CD14-positive monocyte (primary cell): ENCODE results near the gene TRIM52. TPM values are rescaled to one million over a fixed set of nuclear protein-coding genes. Genes with fewer than 3 reads are reported as not detected.
"Not testable (repeated sequence)": the region's sequence is repeated elsewhere in the genome, so short reads cannot be mapped to it uniquely, and the experiment has no call there.

ENCODE experiments used
- DNase-seq, 3 donors: peaks; one replicate each; pipeline ENCODE4 v3.0.0-alpha.2; 2011 to 2022
- H2AFZ ChIP-seq: 2 replicates; pipeline ENCODE4 v1.6.0; 2012; ENCODE audit warnings: mild to moderate bottlenecking, low read depth, low read length, inconsistent platforms; ENCODE audit not compliant: insufficient read depth, poor library complexity, severe bottlenecking
- H3K27ac ChIP-seq, 2 donors: 1 replicate in 1 of 2; 2 replicates in 1 of 2; pipeline ENCODE4 v1.5.1; 2012 to 2013; ENCODE audit warnings: low read length in 2 of 2, control low read depth in 1 of 2, inconsistent platforms in 1 of 2, low read depth in 1 of 2, mild to moderate bottlenecking in 1 of 2
- H3K27me3 ChIP-seq, 2 donors: one replicate each; pipeline versions ENCODE4 v1.6.0 to v1.6.1; 2011 to 2013; ENCODE audit warnings: low read length in 2 of 2; ENCODE audit not compliant: control insufficient read depth in 2 of 2, insufficient read depth in 2 of 2
- H3K36me3 ChIP-seq, 2 donors: replicated peaks in 1 of 2; 1 replicate in 1 of 2; 2 replicates in 1 of 2; pipeline versions ENCODE4 v1.5.1 to v1.6.1; 2012 to 2013; ENCODE audit warnings: low read length in 2 of 2, control low read depth in 1 of 2, inconsistent platforms in 1 of 2, mild to moderate bottlenecking in 1 of 2; ENCODE audit not compliant: insufficient read depth in 2 of 2, control insufficient read depth in 1 of 2
- H3K4me1 ChIP-seq, 2 donors: 1 replicate in 1 of 2; 2 replicates in 1 of 2; pipeline versions ENCODE4 v1.5.1 to v1.6.1; 2012 to 2013; ENCODE audit warnings: low read length in 2 of 2, control low read depth in 1 of 2, inconsistent platforms in 1 of 2, mild to moderate bottlenecking in 1 of 2, moderate library complexity in 1 of 2; ENCODE audit not compliant: insufficient read depth in 2 of 2, control insufficient read depth in 1 of 2
- H3K4me2 ChIP-seq: replicated peaks from 2 replicates; pipeline ENCODE3; 2012; ENCODE audit warnings: low read length, moderate library complexity, mild to moderate bottlenecking; ENCODE audit not compliant: poor library complexity, severe bottlenecking; ENCODE audit errors: extremely low read depth
- H3K4me3 ChIP-seq, 3 experiments: fragments of 200-600 bp in 1 of 3; sonication (generic) in 1 of 3; replicated peaks in 1 of 3; 1 replicate in 2 of 3; 2 replicates in 1 of 3; pipeline ENCODE4 v1.5.1; 2011 to 2013; ENCODE audit warnings: low read length in 3 of 3, mild to moderate bottlenecking in 3 of 3, control low read depth in 2 of 3, low read depth in 2 of 3, inconsistent platforms in 1 of 3, moderate library complexity in 1 of 3
- H3K79me2 ChIP-seq: 2 replicates; pipeline ENCODE4 v1.6.0; 2012; ENCODE audit warnings: mild to moderate bottlenecking, control low read depth, inconsistent platforms, low read length, moderate library complexity; ENCODE audit not compliant: insufficient read depth
- H3K9ac ChIP-seq: 2 replicates; pipeline ENCODE4 v1.6.0; 2017; ENCODE audit warnings: low read length, mild to moderate bottlenecking; ENCODE audit not compliant: insufficient read depth, poor library complexity, severe bottlenecking
- H3K9me3 ChIP-seq, 2 donors: replicated peaks in 1 of 2; 1 replicate in 1 of 2; 2 replicates in 1 of 2; pipeline versions ENCODE4 v1.5.1 to v1.6.1; 2012 to 2013; ENCODE audit warnings: low read length in 2 of 2, control low read depth in 1 of 2; ENCODE audit not compliant: control insufficient read depth in 1 of 2, insufficient read depth in 1 of 2
- H4K20me1 ChIP-seq: 2 replicates; pipeline ENCODE4 v1.6.0; 2012; ENCODE audit warnings: mild to moderate bottlenecking, low read length, control low read depth, moderate library complexity; ENCODE audit not compliant: insufficient read depth
- H3K27ac Mint-ChIP-seq, 7 donors: one replicate each; pipeline ENCODE4 v1.8.0; 2020; ENCODE audit warnings: mild to moderate bottlenecking in 7 of 7, mixed read lengths in 7 of 7, moderate library complexity in 6 of 7, inconsistent platforms in 2 of 7
- H3K27me3 Mint-ChIP-seq, 3 donors: one replicate each; pipeline ENCODE4 v1.8.0; 2021 to 2022; ENCODE audit warnings: low read depth in 3 of 3, mild to moderate bottlenecking in 3 of 3, mixed read lengths in 3 of 3, moderate library complexity in 3 of 3, inconsistent platforms in 1 of 3
- H3K36me3 Mint-ChIP-seq, 2 donors: one replicate each; pipeline ENCODE4 v1.8.0; 2020; ENCODE audit warnings: mixed read lengths in 2 of 2, inconsistent platforms in 1 of 2, mild to moderate bottlenecking in 1 of 2
- H3K4me1 Mint-ChIP-seq: one replicate; pipeline ENCODE4 v1.8.0; 2020; ENCODE audit warnings: mild to moderate bottlenecking, mixed read lengths
- H3K4me3 Mint-ChIP-seq, 2 donors: one replicate each; pipeline ENCODE4 v1.8.0; 2020; ENCODE audit warnings: mild to moderate bottlenecking in 2 of 2, mixed read lengths in 2 of 2, moderate library complexity in 1 of 2
- H3K9me3 Mint-ChIP-seq, 7 donors: one replicate each; pipeline ENCODE4 v1.8.0; 2020 to 2022; ENCODE audit warnings: mixed read lengths in 7 of 7, mild to moderate bottlenecking in 6 of 7, moderate library complexity in 6 of 7, inconsistent platforms in 2 of 7
- WGBS: methylation state at CpG from one replicate; pipeline ENCODE4 v1.1.5; 2013; ENCODE audit warnings: missing lambda C conversion rate; ENCODE audit not compliant: insufficient coverage; 5-methylcytosine and 5-hydroxymethylcytosine counted together
- intact Hi-C, 2 donors: fragments of 100-400 bp; cut with micrococcal nuclease; formaldehyde crosslinking; loops; one replicate each; pipeline versions ENCODE4 v1.15.0 to v1.15.1; 2023
- polyA plus RNA-seq, 3 donors: library from polyadenylated mRNA; depleted of rRNA in 1 of 3; unstranded in 2 of 3; stranded (reverse) in 1 of 3; fragments of 300-500 nt in 2 of 3; fragments of >200 nt in 1 of 3; fragmentation: Illumina TruSeq in 2 of 3; gene quantifications; 1 replicate in 2 of 3; 2 replicates in 1 of 3; pipeline ENCODE4 v1.2.3, GENCODE V29; 2012 to 2021
- TF ChIP-seq, protein P1 (sequence below): fragments of 200-600 bp; IDR thresholded peaks from one replicate; pipeline ENCODE4 v1.8.0; 2022; ENCODE audit warnings: antibody characterized with exemption, mild to moderate bottlenecking

TRIM52 gene
- polyA plus RNA-seq, 3 donors = 5.7 to 26.0 (median 8.5) TPM

DNA sequence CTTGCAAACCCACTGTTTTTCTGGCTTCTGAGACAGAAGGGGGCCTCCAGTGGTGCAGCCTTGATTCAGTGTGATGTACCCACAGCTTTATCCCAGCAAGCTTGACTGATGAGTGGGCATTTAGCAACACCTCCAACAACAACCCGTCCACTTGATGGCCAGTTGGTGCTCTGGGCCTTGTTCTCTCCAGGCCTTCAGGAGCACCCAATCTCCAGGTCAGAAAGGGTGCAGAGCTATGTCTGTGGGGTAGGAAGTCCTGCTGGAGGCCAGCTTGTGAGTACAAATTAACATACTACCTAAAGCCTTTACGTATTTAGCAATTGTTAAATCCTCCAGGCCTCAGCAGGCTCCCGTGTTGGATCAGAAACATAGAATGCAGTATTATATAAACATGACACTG, 10.1 kb upstream of the TRIM52 start:
- Mint-ChIP-seq H3K27me3 (peaks cover 4 to 7% (median 6%) of the 10 kb centered on the region in 3 donors), H3K36me3 (no peaks in the 10 kb centered on the region), H3K9me3 (peaks cover 0 to 4% (median 0%) of the 10 kb centered on the region in 7 donors), H3K4me3 (no peak overlapping the region), H3K27ac (no peak overlapping the region), H3K4me1 (peaks cover 2% of the 10 kb centered on the region)
- Histone ChIP-seq H3K27ac (no peak overlapping the region), H3K4me1 (no peaks in the 10 kb centered on the region), H3K4me2 (no peak overlapping the region), H2AFZ (no peak overlapping the region), H3K79me2 (no peaks in the 10 kb centered on the region), H3K27me3 (no peaks in the 10 kb centered on the region), H3K4me3 (no peak overlapping the region), H3K9me3 (no peaks in the 10 kb centered on the region), H4K20me1 (no peaks in the 10 kb centered on the region), H3K36me3 (no peaks in the 10 kb centered on the region), H3K9ac (no peak overlapping the region)
- TF ChIP-seq, protein P1, sequence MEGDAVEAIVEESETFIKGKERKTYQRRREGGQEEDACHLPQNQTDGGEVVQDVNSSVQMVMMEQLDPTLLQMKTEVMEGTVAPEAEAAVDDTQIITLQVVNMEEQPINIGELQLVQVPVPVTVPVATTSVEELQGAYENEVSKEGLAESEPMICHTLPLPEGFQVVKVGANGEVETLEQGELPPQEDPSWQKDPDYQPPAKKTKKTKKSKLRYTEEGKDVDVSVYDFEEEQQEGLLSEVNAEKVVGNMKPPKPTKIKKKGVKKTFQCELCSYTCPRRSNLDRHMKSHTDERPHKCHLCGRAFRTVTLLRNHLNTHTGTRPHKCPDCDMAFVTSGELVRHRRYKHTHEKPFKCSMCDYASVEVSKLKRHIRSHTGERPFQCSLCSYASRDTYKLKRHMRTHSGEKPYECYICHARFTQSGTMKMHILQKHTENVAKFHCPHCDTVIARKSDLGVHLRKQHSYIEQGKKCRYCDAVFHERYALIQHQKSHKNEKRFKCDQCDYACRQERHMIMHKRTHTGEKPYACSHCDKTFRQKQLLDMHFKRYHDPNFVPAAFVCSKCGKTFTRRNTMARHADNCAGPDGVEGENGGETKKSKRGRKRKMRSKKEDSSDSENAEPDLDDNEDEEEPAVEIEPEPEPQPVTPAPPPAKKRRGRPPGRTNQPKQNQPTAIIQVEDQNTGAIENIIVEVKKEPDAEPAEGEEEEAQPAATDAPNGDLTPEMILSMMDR = no peak
- no peak for DNase-seq
- intact Hi-C loops = no loop called here
- no CpG with 5 or more reads among the region's 3 CpGs for WGBS

DNA sequence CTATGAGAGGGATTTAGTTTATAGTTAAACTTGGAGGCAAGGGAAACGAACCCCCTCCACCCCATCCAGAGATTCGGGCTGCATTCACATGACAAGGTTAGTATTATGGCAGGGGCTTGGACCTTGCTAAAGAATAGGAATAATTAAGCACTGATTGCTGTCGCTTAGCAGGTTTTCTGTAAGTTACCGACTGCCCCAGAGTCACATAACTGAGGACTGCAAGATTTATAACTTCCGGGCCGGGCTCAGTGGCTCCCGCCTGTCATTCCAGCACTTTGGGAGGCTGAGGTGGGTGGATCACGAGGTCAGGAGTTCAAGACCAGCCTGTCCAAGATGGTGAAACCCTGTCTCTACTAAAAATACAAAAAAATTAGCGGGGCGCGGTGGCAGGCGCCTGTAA, 7.0 kb upstream of the TRIM52 start:
- H3K4me3 ChIP-seq, H3K4me2 ChIP-seq, H2AFZ ChIP-seq, H3K9me3 Mint-ChIP-seq, H3K27me3 ChIP-seq, intact Hi-C loops, H3K27me3 Mint-ChIP-seq, H3K36me3 ChIP-seq, H3K27ac ChIP-seq, H3K4me1 Mint-ChIP-seq, H3K4me1 ChIP-seq, DNase-seq, H3K9ac ChIP-seq, H3K79me2 ChIP-seq, H4K20me1 ChIP-seq, H3K9me3 ChIP-seq, H3K4me3 Mint-ChIP-seq: not testable (repeated sequence)
- Mint-ChIP-seq H3K27ac (peak overlapping the region in 1 of 7 donors; percentile 53), H3K36me3 (peaks cover 10 to 15% of the 10 kb centered on the region in 2 donors)
- 100% methylated on average over 4 of the region's 12 CpGs for WGBS

DNA sequence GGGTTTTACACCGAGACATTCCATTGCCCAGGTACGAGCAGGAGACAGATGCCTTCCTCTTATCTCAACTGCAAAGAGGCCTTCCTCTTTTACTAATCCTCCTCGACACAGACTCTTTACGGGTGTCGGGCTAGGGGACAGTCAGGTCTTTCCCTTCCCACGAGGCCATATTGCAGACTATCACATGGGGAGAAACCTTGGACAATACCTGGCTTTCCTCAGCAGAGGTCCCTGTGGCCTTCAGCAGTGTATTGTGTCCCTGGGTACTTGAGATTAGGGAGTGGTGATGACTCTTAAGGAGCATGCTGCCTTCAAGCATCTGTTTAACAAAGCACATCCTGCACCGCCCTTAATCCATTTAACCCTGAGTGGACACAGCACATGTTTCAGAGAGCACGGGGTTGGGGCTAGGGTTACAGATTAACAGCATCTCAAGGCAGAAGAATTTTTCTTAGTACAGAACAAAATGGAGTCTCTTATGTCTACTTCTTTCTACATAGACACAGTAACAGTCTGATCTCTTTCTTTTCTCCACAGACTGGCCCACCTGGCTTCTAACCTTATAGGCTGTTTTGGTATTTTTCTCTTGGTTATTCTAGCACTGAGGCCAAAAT, 6.5 kb upstream of the TRIM52 start:
- intact Hi-C loops = not testable (repeated sequence)

More for the DNA sequence above, 6.5 kb upstream of the TRIM52 start:
- not testable (repeated sequence) for H3K4me1 Mint-ChIP-seq, H3K4me2 ChIP-seq, H3K27ac ChIP-seq, H3K4me3 ChIP-seq, H3K27me3 ChIP-seq, H3K27me3 Mint-ChIP-seq, H3K4me3 Mint-ChIP-seq, H3K9ac ChIP-seq, H3K9me3 Mint-ChIP-seq, DNase-seq, H2AFZ ChIP-seq, H4K20me1 ChIP-seq, H3K27ac Mint-ChIP-seq, H3K4me1 ChIP-seq, H3K36me3 ChIP-seq, H3K9me3 ChIP-seq
- peaks cover 11% of the 10 kb centered on the region for H3K79me2 ChIP-seq
- WGBS = 83% methylated on average over 2 of the region's 8 CpGs
- H3K36me3 Mint-ChIP-seq = peaks cover 10 to 15% of the 10 kb centered on the region in 2 donors
